ENCODE measurements around the gene CORO2B.

Gene CORO2B

GRCh38 chr15:68546318-68546717 is 32.5 kb upstream of the CORO2B start:
- H3K27ac ChIP-seq (replicated peaks), result no peak overlapping the region
- no peak for DNase-seq (ENCODE audit: low read depth in 1 of 2, low spot score in 1 of 2)
- H3K27me3 ChIP-seq (ENCODE audit: insufficient read depth, poor library complexity, severe bottlenecking), result no peaks in the 10 kb centered on the region
- no peak overlapping the region for H3K4me3 ChIP-seq (replicated peaks; ENCODE audit: insufficient read depth, low read length)
- TF ChIP-seq SPI1 (IDR thresholded peaks at IDR 0.05; ENCODE audit: borderline replicate concordance, low read depth) (no peak), POLR2AphosphoS5 (IDR thresholded peaks at IDR 0.05; ENCODE audit: low read depth) (no peak), CTCF (IDR thresholded peaks at IDR 0.05; ENCODE audit: insufficient read depth, low read length) (no peak), GABPA (IDR thresholded peaks at IDR 0.05; ENCODE audit: low read depth) (no peak)
- TF ChIP-seq, protein P1, sequence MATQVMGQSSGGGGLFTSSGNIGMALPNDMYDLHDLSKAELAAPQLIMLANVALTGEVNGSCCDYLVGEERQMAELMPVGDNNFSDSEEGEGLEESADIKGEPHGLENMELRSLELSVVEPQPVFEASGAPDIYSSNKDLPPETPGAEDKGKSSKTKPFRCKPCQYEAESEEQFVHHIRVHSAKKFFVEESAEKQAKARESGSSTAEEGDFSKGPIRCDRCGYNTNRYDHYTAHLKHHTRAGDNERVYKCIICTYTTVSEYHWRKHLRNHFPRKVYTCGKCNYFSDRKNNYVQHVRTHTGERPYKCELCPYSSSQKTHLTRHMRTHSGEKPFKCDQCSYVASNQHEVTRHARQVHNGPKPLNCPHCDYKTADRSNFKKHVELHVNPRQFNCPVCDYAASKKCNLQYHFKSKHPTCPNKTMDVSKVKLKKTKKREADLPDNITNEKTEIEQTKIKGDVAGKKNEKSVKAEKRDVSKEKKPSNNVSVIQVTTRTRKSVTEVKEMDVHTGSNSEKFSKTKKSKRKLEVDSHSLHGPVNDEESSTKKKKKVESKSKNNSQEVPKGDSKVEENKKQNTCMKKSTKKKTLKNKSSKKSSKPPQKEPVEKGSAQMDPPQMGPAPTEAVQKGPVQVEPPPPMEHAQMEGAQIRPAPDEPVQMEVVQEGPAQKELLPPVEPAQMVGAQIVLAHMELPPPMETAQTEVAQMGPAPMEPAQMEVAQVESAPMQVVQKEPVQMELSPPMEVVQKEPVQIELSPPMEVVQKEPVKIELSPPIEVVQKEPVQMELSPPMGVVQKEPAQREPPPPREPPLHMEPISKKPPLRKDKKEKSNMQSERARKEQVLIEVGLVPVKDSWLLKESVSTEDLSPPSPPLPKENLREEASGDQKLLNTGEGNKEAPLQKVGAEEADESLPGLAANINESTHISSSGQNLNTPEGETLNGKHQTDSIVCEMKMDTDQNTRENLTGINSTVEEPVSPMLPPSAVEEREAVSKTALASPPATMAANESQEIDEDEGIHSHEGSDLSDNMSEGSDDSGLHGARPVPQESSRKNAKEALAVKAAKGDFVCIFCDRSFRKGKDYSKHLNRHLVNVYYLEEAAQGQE (IDR thresholded peaks at IDR 0.05; ENCODE audit: insufficient replicate concordance, low read depth), result no peak

- TF ChIP-seq CTCF (IDR thresholded peaks at IDR 0.05; ENCODE audit: insufficient read depth, low read length) (no peak), GABPA (IDR thresholded peaks at IDR 0.05; ENCODE audit: low read depth) (no peak), SPI1 (IDR thresholded peaks at IDR 0.05; ENCODE audit: borderline replicate concordance, low read depth) (no peak), POLR2AphosphoS5 (IDR thresholded peaks at IDR 0.05; ENCODE audit: low read depth) (no peak)
- TF ChIP-seq, protein P1 (IDR thresholded peaks at IDR 0.05; ENCODE audit: insufficient replicate concordance, low read depth), result no peak
- H3K27me3 ChIP-seq (ENCODE audit: insufficient read depth, poor library complexity, severe bottlenecking), result no peaks in the 10 kb centered on the region
- no peak for DNase-seq (ENCODE audit: low read depth in 1 of 2, low spot score in 1 of 2)
- H3K27ac ChIP-seq (replicated peaks), result no peak overlapping the region
- H3K4me3 ChIP-seq (replicated peaks; ENCODE audit: insufficient read depth, low read length), result no peak overlapping the region
These were observed 30.4 kb upstream of the CORO2B start for GRCh38 chr15:68548364-68548763.

DNA sequence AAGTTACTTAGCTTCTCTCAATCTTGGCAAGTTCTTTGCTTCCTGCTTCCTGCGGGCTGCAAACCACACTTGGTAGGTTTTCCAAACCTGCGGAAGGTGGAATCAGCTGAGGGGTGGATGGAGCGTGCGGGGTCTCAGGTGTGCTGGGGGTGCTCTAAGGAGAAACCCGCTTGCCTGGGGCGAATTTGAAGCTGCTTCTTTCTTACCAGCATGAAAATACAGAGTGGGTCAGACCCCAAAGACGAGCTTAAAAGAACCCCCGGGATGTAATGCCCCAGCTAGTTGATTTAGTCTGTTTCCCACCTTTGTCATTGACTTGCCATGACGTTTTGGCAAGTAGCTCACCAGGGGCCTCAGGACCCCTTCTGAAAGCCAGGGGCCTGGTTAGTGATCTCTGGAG is 28.8 kb upstream of the CORO2B start:
- no peaks in the 10 kb centered on the region for H3K27me3 ChIP-seq (ENCODE audit: insufficient read depth, poor library complexity, severe bottlenecking)
- H3K4me3 ChIP-seq (replicated peaks; ENCODE audit: insufficient read depth, low read length), result no peak overlapping the region

More for the DNA sequence above, 28.8 kb upstream of the CORO2B start:
- no peak overlapping the region for H3K27ac ChIP-seq (replicated peaks)
- TF ChIP-seq, protein P1 (IDR thresholded peaks at IDR 0.05; ENCODE audit: insufficient replicate concordance, low read depth), result no peak
- TF ChIP-seq GABPA (IDR thresholded peaks at IDR 0.05; ENCODE audit: low read depth), result no peak
- no peak for TF ChIP-seq POLR2AphosphoS5 (IDR thresholded peaks at IDR 0.05; ENCODE audit: low read depth)
- TF ChIP-seq SPI1 (IDR thresholded peaks at IDR 0.05; ENCODE audit: borderline replicate concordance, low read depth), result no peak
- no peak for TF ChIP-seq CTCF (IDR thresholded peaks at IDR 0.05; ENCODE audit: insufficient read depth, low read length)
- DNase-seq (ENCODE audit: low read depth in 1 of 2, low spot score in 1 of 2), result no peak
